ENCODE measurements around the gene GDPD4. TPM values are rescaled to one million over a fixed set of nuclear protein-coding genes. Genes with fewer than 3 reads are reported as not detected.

Gene GDPD4
- total RNA-seq, 1 experiment from 2014 or later = not detected

- DNase-seq (ENCODE audit: low read depth) = peak; percentile 65
These were observed 1.9 kb downstream of the GDPD4 start for GRCh38 chr11:77299528-77299993.

- DNase-seq (ENCODE audit: low read depth) = no peak
These were observed 7.4 kb downstream of the GDPD4 start for GRCh38 chr11:77294040-77294439.

- no peak for DNase-seq (ENCODE audit: low read depth)
These were observed 11.7 kb downstream of the GDPD4 start for GRCh38 chr11:77289737-77290136.

- DNase-seq (ENCODE audit: low read depth) = peak; percentile 89
These were observed 13.7 kb downstream of the GDPD4 start for GRCh38 chr11:77287615-77288273.

DNA sequence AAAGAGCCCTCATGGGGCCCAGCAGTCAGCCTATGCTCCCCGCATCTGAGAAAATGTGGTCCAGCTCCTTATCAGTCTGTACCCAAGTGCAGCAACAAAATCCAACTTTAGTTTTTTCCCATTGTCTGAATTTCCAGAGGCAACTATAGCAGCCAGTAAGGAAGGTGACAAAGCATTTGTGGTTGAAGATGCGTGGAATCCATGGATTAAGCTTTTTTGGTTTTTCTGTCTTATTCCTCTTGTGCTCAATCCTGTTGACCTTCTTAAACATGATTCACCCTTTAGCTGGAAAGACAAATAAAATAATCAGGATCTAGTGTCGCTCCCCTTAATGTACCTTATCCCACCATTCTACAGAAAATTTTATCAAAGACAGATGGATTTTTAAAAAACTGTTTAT lies 14.3 kb downstream of the GDPD4 start:
- DNase-seq (ENCODE audit: low read depth) = peak; percentile 53

- DNase-seq (ENCODE audit: low read depth) = no peak
These were observed 16.7 kb downstream of the GDPD4 start for GRCh38 chr11:77284476-77285468.

DNA sequence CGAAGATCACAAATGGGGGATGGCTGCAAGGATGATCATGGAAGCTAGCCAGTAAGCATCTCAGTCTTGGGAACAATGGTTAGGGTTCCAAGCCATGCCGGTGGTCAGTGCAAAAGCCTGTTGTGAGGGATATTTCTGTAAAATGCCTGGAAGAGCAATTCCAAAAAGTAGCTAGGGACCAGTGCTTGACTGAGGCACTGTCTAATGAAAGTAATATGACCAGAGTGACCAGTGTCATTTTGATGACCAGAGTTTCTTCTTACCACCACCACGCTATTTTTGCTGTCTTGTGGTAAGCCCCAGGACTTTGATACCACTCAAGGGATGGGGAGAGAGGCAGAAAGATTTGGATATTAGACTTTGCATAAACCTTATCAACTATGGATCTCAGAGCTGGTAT lies 18.4 kb downstream of the GDPD4 start:
- DNase-seq (ENCODE audit: low read depth) = no peak

GRCh38 chr11:77278595-77279506 lies 22.6 kb downstream of the GDPD4 start:
- peak; percentile 59 for DNase-seq (ENCODE audit: low read depth)

DNA sequence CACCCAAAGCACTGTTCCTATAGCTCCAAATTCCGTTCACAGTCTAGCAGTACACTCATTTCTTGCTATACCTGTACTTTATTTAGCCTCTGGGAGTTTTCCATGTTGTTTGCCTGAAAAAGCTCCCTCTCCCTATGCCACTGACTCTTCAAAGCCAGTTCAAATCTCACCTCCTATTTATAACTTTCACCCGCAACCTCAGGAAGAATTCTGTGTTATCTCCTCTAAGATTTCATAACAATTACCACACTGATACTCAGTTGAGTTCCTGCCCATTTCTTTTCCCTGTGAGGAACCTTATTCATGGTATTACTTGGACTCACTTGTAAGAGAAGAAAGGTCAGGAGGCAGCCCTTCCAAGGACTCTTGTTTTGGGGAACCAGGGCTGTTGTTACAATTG lies 25.2 kb downstream of the GDPD4 start:
- DNase-seq (ENCODE audit: low read depth) = no peak

DNA sequence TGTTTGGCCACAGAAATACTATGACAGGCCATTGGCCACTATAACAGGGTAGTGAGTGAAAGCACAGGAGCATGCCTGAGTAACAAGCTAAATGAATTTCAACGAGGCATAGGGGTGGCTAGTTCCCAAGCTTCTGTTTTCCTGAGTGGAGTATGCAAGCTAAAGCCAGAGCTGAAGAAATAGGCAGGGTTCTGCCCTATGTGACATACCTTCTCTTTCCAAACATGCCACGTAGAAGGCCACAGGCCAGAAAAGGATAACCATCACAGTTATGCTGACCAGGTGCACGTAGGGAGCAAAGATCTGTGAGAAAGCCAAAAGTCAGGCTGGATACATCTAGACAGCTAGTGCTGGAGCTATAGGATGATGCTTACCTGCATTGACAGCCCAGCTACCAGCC lies 30.6 kb downstream of the GDPD4 start:
- no peak for DNase-seq (ENCODE audit: low read depth)

DNA sequence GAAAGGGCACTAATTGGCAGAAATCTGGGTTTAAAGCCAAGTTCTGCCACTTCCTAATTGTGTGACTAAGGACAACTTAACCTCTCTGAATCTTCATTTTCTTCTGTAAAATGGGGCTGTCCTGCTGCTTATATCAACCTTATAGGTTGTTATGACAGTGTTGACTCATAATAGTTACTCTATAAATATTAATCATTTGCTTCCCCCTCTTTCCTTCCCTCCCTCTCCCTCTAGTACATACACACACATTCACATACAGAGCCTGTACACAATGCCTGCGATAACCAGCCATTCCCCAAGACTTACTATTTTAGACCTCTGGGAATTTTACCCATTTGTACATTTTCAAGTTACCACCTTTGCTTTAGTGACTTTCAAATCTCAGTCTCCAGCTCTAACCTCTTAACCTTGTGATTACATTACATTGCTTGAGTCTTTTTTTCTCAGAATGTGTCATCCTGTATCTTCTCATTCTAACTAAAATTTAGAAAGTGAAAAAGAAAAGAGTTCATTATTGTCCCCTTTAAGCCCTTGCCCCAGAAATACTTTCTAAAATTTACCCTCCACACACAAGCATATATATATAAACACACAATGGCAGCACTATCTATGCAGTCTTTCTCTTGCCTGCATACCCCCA lies 31.9 kb downstream of the GDPD4 start:
- no peak for DNase-seq (ENCODE audit: low read depth)

DNA sequence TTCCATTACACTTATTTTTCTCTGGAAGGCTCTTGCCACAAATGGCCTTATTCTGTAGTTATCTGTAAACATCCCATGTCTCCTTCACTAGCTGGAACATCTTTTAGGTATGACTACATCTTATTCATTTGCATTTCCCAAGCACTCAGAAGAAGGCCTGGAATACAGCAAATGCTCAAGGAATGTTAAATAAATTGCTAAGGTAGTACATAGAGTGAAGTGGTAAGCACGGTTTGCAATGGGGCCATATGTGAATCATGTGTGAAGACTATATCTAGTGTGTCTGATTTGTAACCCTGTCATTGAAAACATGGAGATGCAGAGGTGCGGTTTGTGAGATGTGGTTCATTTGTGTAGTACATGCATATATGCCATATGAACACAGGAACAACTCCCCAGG lies 33.5 kb downstream of the GDPD4 start:
- no peak for DNase-seq (ENCODE audit: low read depth)

DNA sequence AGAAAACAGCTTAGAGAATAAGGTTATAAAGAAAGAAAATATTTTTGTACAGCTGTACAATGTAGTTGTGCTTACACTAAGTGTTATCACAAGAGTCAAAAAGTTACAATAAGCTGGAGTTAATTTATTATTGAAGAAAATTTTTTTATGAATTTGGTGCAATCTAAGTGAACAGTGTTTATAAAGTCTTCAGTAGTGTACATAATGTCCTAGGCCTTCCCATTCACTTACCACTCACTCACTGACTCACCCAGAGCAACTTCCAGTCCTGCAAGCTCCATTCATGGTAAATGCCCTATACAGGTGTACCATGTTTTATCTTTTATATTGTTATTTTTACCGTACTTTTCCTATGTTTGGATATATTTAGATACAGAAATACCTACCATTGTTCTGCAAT lies 34.7 kb downstream of the GDPD4 start:
- no peak for DNase-seq (ENCODE audit: low read depth)

- DNase-seq (ENCODE audit: low read depth) = no peak
These were observed 38.7 kb downstream of the GDPD4 start for GRCh38 chr11:77262803-77263202.

- DNase-seq (ENCODE audit: low read depth) = no peak
These were observed 41.8 kb downstream of the GDPD4 start for GRCh38 chr11:77259641-77260040.

GRCh38 chr11:77253690-77254089 lies 47.8 kb downstream of the GDPD4 start:
- no peak for DNase-seq (ENCODE audit: low read depth)

- no peak for DNase-seq (ENCODE audit: low read depth)
These were observed 48.8 kb downstream of the GDPD4 start for GRCh38 chr11:77252555-77253270.

- DNase-seq (ENCODE audit: low read depth) = peak; percentile 82
These were observed 50.4 kb downstream of the GDPD4 start for GRCh38 chr11:77250881-77251640.

DNA sequence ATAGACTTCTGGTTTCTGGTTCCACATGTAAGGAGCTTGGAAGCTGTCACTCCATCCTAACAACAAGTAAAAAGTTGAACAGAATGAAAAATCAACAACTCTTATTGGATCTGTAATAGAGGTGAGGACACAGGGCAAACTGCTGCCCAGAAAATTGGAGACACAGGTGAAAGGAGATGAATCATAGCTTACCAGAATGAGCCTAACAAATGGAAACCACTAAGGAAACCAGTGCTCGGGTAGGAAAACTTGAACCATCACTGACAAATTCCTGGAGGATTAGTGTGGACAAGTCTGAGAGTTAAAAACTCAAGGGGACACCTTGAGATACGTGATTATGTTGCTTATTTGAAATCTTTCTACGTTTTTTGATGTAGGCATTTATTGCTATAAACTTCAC lies 52.1 kb downstream of the GDPD4 start:
- peak; percentile 58 for DNase-seq (ENCODE audit: low read depth)

All from RPMI7951 (cell line).